H1 (cell line): Measurements from ENCODE around the gene RAD23A. TPM values are rescaled to one million over a fixed set of nuclear protein-coding genes. Genes with fewer than 3 reads are reported as not detected.
A peak's percentile ranks its signal among the peaks of the same experiment; 100 is the strongest.

Experiments
- CTCF ChIA-PET: fragments of 300-600 bp; sonication (Branson Sonifier 250); formaldehyde crosslinking; loops from one replicate; lab custom pipeline; 2021; ENCODE audit not compliant: partially characterized antibody; lab: Charles Lee
- POLR2A ChIA-PET: fragments of 300-600 bp; sonication (Branson Sonifier 250); formaldehyde crosslinking; loops from one replicate; lab custom pipeline; 2021; ENCODE audit warnings: inconsistent platforms; ENCODE audit not compliant: partially characterized antibody; lab: Charles Lee
- DNase-seq, 2 experiments: peaks; one replicate each; pipeline versions ENCODE4 v3.0.0 to v3.0.0-alpha.2; 2010 to 2022; ENCODE audit warnings: low spot score in 2 of 2, low read depth in 1 of 2, mixed read lengths in 1 of 2
- FAIRE-seq: peaks from 2 replicates; lab custom pipeline; 2011; peaks lifted over from hg19 to GRCh38; lab: Jason Lieb, UNC
- H2AFZ ChIP-seq: 2 replicates; pipeline ENCODE4 v1.8.1; 2012; ENCODE audit warnings: low read length, inconsistent platforms
- H2AK5ac ChIP-seq: 2 replicates; pipeline ENCODE4 v1.6.1; 2013; ENCODE audit warnings: low read depth, low read length
- H2BK120ac ChIP-seq: replicated peaks from 2 replicates; pipeline ENCODE3; 2013; ENCODE audit warnings: low read depth, low read length, inconsistent platforms
- H2BK12ac ChIP-seq: 2 replicates; pipeline ENCODE4 v1.6.1; 2013; ENCODE audit warnings: low read depth, low read length
- H2BK15ac ChIP-seq: 2 replicates; pipeline ENCODE4 v1.6.1; 2013; ENCODE audit warnings: low read length
- H2BK20ac ChIP-seq: 2 replicates; pipeline ENCODE4 v1.6.1; 2013; ENCODE audit warnings: low read length
- H2BK5ac ChIP-seq: 2 replicates; pipeline ENCODE4 v1.6.1; 2013; ENCODE audit warnings: low read depth, low read length
- H3K14ac ChIP-seq: 2 replicates; pipeline ENCODE4 v1.6.1; 2013; ENCODE audit warnings: inconsistent platforms; ENCODE audit not compliant: insufficient read length
- H3K18ac ChIP-seq: 2 replicates; pipeline ENCODE4 v1.6.1; 2013; ENCODE audit warnings: low read length; ENCODE audit errors: extremely low read depth
- H3K23ac ChIP-seq: 2 replicates; pipeline ENCODE4 v1.6.1; 2013; ENCODE audit warnings: inconsistent platforms; ENCODE audit not compliant: insufficient read length
- H3K23me2 ChIP-seq: 2 replicates; pipeline ENCODE4 v1.6.1; 2013; ENCODE audit warnings: low read depth, low read length
- H3K27ac ChIP-seq: 2 replicates; pipeline ENCODE4 v1.6.1; 2011; ENCODE audit warnings: low read depth, low read length, inconsistent platforms
- H3K27me3 ChIP-seq, 4 experiments: replicated peaks in 1 of 4; 1 replicate in 1 of 4; 2 replicates in 3 of 4; pipeline versions ENCODE4 v1.6.1 to v1.8.1; 2011 to 2013; ENCODE audit warnings: low read length in 3 of 4, mild to moderate bottlenecking in 3 of 4, inconsistent platforms in 2 of 4, mixed read lengths in 2 of 4, moderate library complexity in 1 of 4; ENCODE audit not compliant: control insufficient read depth in 3 of 4, insufficient read depth in 3 of 4; ENCODE audit errors: extremely low read depth in 1 of 4
- H3K36me3 ChIP-seq, 4 experiments: 2 replicates each; pipeline versions ENCODE4 v1.6.1 to v1.8.1; 2011 to 2013; ENCODE audit warnings: mild to moderate bottlenecking in 4 of 4, low read length in 3 of 4, moderate library complexity in 2 of 4, control low read depth in 1 of 4, inconsistent platforms in 1 of 4; ENCODE audit not compliant: insufficient read depth in 4 of 4, control insufficient read depth in 2 of 4
- H3K4ac ChIP-seq: replicated peaks from 2 replicates; pipeline ENCODE3; 2013; ENCODE audit warnings: low read length, low read depth, mixed read lengths, inconsistent platforms; ENCODE audit not compliant: insufficient read length
- H3K4me1 ChIP-seq, 4 experiments: replicated peaks in 1 of 4; 1 replicate in 1 of 4; 2 replicates in 3 of 4; pipeline versions ENCODE4 v1.6.1 to v1.8.1; 2011 to 2013; ENCODE audit warnings: low read length in 3 of 4, inconsistent platforms in 2 of 4, mixed read lengths in 1 of 4; ENCODE audit not compliant: insufficient read depth in 4 of 4, control insufficient read depth in 3 of 4
- H3K4me2 ChIP-seq, 2 experiments: 2 replicates each; pipeline versions ENCODE4 v1.6.1 to v1.8.1; 2011 to 2013; ENCODE audit warnings: low read depth in 2 of 2, low read length in 2 of 2, control low read depth in 1 of 2, inconsistent platforms in 1 of 2, mild to moderate bottlenecking in 1 of 2; ENCODE audit not compliant: insufficient read depth in 1 of 2
- H3K4me3 ChIP-seq, 4 experiments: fragments of 200-600, 300-600 bp in 1 of 4; sonication (generic), shearing (Covaris generic), sonication (Bioruptor Twin) in 1 of 4; 2 replicates each; pipeline versions ENCODE4 v1.5.1 to v1.8.1; 2011 to 2016; ENCODE audit warnings: low read length in 4 of 4, low read depth in 3 of 4, control low read depth in 2 of 4, inconsistent platforms in 2 of 4, mild to moderate bottlenecking in 2 of 4, mixed read lengths in 1 of 4, moderate library complexity in 1 of 4; ENCODE audit not compliant: insufficient read depth in 2 of 4; ENCODE audit errors: extremely low read depth in 1 of 4
- H3K56ac ChIP-seq: replicated peaks from 2 replicates; pipeline ENCODE3; 2013; ENCODE audit warnings: low read depth, mild to moderate bottlenecking, mixed read lengths, low read length, inconsistent platforms; ENCODE audit not compliant: insufficient read length
- H3K79me1 ChIP-seq: 2 replicates; pipeline ENCODE4 v1.6.1; 2013; ENCODE audit warnings: low read depth, low read length, control low read depth
- H3K79me2 ChIP-seq, 2 experiments: 2 replicates each; pipeline versions ENCODE4 v1.6.1 to v1.8.1; 2012 to 2013; ENCODE audit warnings: low read length in 2 of 2, mild to moderate bottlenecking in 2 of 2, inconsistent platforms in 1 of 2; ENCODE audit not compliant: insufficient read depth in 2 of 2, control insufficient read depth in 1 of 2
- H3K9ac ChIP-seq, 4 experiments: replicated peaks in 1 of 4; 1 replicate in 1 of 4; 2 replicates in 3 of 4; pipeline versions ENCODE4 v1.6.1 to v1.8.1; 2011 to 2013; ENCODE audit warnings: low read depth in 3 of 4, low read length in 3 of 4, control low read depth in 2 of 4, mild to moderate bottlenecking in 2 of 4, moderate library complexity in 2 of 4, inconsistent platforms in 1 of 4; ENCODE audit errors: extremely low read depth in 1 of 4
- H3K9me3 ChIP-seq, 2 experiments: 2 replicates each; pipeline versions ENCODE4 v1.6.1 to v1.8.1; 2012 to 2013; ENCODE audit warnings: mild to moderate bottlenecking in 2 of 2, moderate library complexity in 2 of 2, control low read depth in 1 of 2, inconsistent platforms in 1 of 2, low read depth in 1 of 2, low read length in 1 of 2, mixed read lengths in 1 of 2; ENCODE audit not compliant: insufficient read depth in 2 of 2
- H4K20me1 ChIP-seq, 2 experiments: replicated peaks in 1 of 2; 2 replicates each; pipeline versions ENCODE3 to v1.8.1; 2011 to 2013; ENCODE audit warnings: inconsistent platforms in 2 of 2, low read length in 2 of 2, mild to moderate bottlenecking in 1 of 2; ENCODE audit not compliant: insufficient read depth in 2 of 2, control insufficient read depth in 1 of 2
- H4K5ac ChIP-seq: 2 replicates; pipeline ENCODE4 v1.6.1; 2013; ENCODE audit warnings: low read length, low read depth, mixed read lengths, inconsistent platforms; ENCODE audit not compliant: insufficient read length
- H4K8ac ChIP-seq: 2 replicates; pipeline ENCODE4 v1.8.0; 2013; ENCODE audit warnings: mild to moderate bottlenecking, moderate library complexity, low read length, inconsistent platforms; ENCODE audit not compliant: insufficient read depth; ENCODE audit errors: extremely low read depth
- H4K91ac ChIP-seq: replicated peaks from 2 replicates; pipeline ENCODE3; 2013; ENCODE audit warnings: low read length, mixed read lengths, inconsistent platforms; ENCODE audit not compliant: insufficient read length
- EZH2 ChIP-seq: fragments of 200-600 bp; sonication (generic); IDR thresholded peaks from 2 replicates; pipeline ENCODE4 v1.7.1; 2012; ENCODE audit warnings: low read depth, mild to moderate bottlenecking, moderate library complexity, low read length, inconsistent platforms; ENCODE audit not compliant: severe bottlenecking
- NANOG ChIP-seq: IDR thresholded peaks from 2 replicates; pipeline ENCODE4 v1.6.1; 2011; ENCODE audit warnings: low read length, low read depth, mild to moderate bottlenecking, inconsistent platforms; ENCODE audit not compliant: insufficient read depth, poor library complexity, severe bottlenecking
- SUZ12 ChIP-seq: fragments of 200-600 bp; sonication (generic); IDR thresholded peaks from 2 replicates; pipeline ENCODE4 v1.6.1; 2012; ENCODE audit warnings: mild to moderate bottlenecking, inconsistent platforms, low read length, moderate library complexity, mixed read lengths
- WGBS, 2 experiments: shearing (Covaris generic) in 1 of 2; methylation state at CpG; one replicate each; pipeline versions ENCODE4 v1.1.6 to v1.1.7; 2013 to 2015; ENCODE audit warnings: low lambda C conversion rate in 2 of 2, mixed read lengths in 2 of 2, inconsistent platforms in 1 of 2, low coverage in 1 of 2, missing lambda C conversion rate in 1 of 2; ENCODE audit not compliant: insufficient replicate concordance in 2 of 2, insufficient coverage in 1 of 2, insufficient read length in 1 of 2; ENCODE audit errors: extremely low coverage in 1 of 2, missing lambda C conversion rate in 1 of 2; 5-methylcytosine and 5-hydroxymethylcytosine counted together
- polyA plus RNA-seq, 7 experiments: library from polyadenylated mRNA; depleted of rRNA in 3 of 7; stranded (reverse) in 5 of 7; unstranded in 2 of 7; fragments of >200 nt in 5 of 7; fragments of 200-250 nt in 2 of 7; gene quantifications; 1 replicate in 5 of 7; 2 replicates in 1 of 7; 4 replicates in 1 of 7; pipeline versions ENCODE4 v1.2.1 to v1.2.3, GENCODE V29; 2011 to 2013; ENCODE audit warnings: missing spikeins in 2 of 7, mixed read lengths in 2 of 7
- total RNA-seq: library from RNA; stranded (reverse); fragmentation: NEBNext Ultra II Directional; extraction: Animal tissue kit (Norgen Biotek cat#: 25700); gene quantifications from 2 replicates; pipeline ENCODE4 v1.2.1, GENCODE V29; 2021

The RAD23A gene
- total and polyA plus RNA-seq, 2 of the 8 experiments (the other 6 are each of a cell fraction or from before 2014, with no cell fraction given): 40.0 to 76.1 TPM

GRCh38 chr19:12994701-12995595, 49.3 kb downstream of the RAD23A start, which contains the start of gene NFIX:
Gene NFIX (plus strand): TSS chr19:12995475. CDS start chr19:12995838, 363 bp downstream.
- Histone ChIP-seq H4K20me1 (peaks cover 10 to 28% of the 10 kb centered on the region in 2 experiments), H3K79me2 (no peaks in the 10 kb centered on the region), H3K27me3 (peaks cover 53 to 89% (median 82%) of the 10 kb centered on the region in 4 experiments), H3K9me3 (no peaks in the 10 kb centered on the region), H4K8ac (peak within 1 kb of the TSS; percentile 57), H3K9ac (peak within 1 kb of the TSS in 1 of 4 experiments; percentile 24; a peak in 1 of 7 replicates), H2BK120ac (no peak within 1 kb of the TSS), H2BK15ac (peak within 1 kb of the TSS; percentile 10; the same call in 1 of the 2 replicates), H3K79me1 (peaks cover 3% of the 10 kb centered on the region; the same call in 1 of the 2 replicates), H3K4me3 (peak within 1 kb of the TSS; percentile 21 to 50 (median 30); a peak in 7 of 8 replicates), H3K23ac (no peak within 1 kb of the TSS), H4K91ac (peak within 1 kb of the TSS; percentile 19), H3K23me2 (peaks cover 10% of the 10 kb centered on the region), H3K36me3 (peaks cover 0 to 8% (median 0%) of the 10 kb centered on the region in 4 experiments; a peak in 1 of 8 replicates), H2BK20ac (no peak within 1 kb of the TSS), H4K5ac (no peak within 1 kb of the TSS), H2AK5ac (peak within 1 kb of the TSS; percentile 28), H3K4me1 (peaks cover 0 to 12% (median 8%) of the 10 kb centered on the region in 4 experiments; a peak in 5 of 7 replicates), H3K56ac (no peak within 1 kb of the TSS), H3K4ac (peak within 1 kb of the TSS; percentile 6), H2BK5ac (no peak within 1 kb of the TSS), H2AFZ (no peak within 1 kb of the TSS; the same call in 1 of the 2 replicates), H3K14ac (no peak within 1 kb of the TSS), H3K18ac (peak within 1 kb of the TSS; percentile 25; the same call in 1 of the 2 replicates), H3K4me2 (peak within 1 kb of the TSS; percentile 78 to 84), H3K27ac (no peak within 1 kb of the TSS), H2BK12ac (peak within 1 kb of the TSS; percentile 80; the same call in 1 of the 2 replicates)
- WGBS, 2 experiments: 25% methylated on average over 53 of the region's 84 CpGs; no CpG with 5 or more reads in 1 of the 2 experiments
- TF ChIP-seq EZH2 (peak; percentile 95), NANOG (no peak), SUZ12 (peak; percentile 94)
- FAIRE-seq (no peak), DNase-seq (no peak)
- CTCF ChIA-PET: interaction anchor here (0.7 to 3.3 kb wide), 7 partner anchors 9 to 99 kb away, joined by 3 to 18 read pairs (median 5); no protein-coding TSS in a partner anchor
- POLR2A ChIA-PET: interaction anchor here (0.6 to 1.5 kb wide), 3 partner anchors 18 to 57 kb away, joined by 3 to 6 read pairs (median 4); no protein-coding TSS in a partner anchor
